GM12878 (cell line): Measurements from ENCODE around the gene PRSS8. TPM values are rescaled to one million over a fixed set of nuclear protein-coding genes. Genes with fewer than 3 reads are reported as not detected.
A peak's percentile ranks its signal among the peaks of the same experiment; 100 is the strongest.

Source experiments
- ATAC-seq: fragments of 200-7000 bp; cut with Tn5 transposase; 3 replicates; pipeline ENCODE4 v1.9.1; 2020; ENCODE audit warnings: mild to moderate bottlenecking, moderate library complexity
- BruUV-seq: library from RNA; stranded (reverse); fragments of 400-500 nt; replicated peaks from 2 replicates; lab custom pipeline; 2021; lab: Mats Ljungman, UMichigan
- CTCF ChIA-PET: fragments of 300-600 bp; sonication (Branson Sonifier 250); formaldehyde crosslinking; extraction: SDS; loops from one replicate; lab custom pipeline; 2021; ENCODE audit warnings: inconsistent platforms; lab: Yijun Ruan, JAX
- POLR2A ChIA-PET: fragments of 350-600 bp; formaldehyde crosslinking; extraction: SDS; loops from one replicate; lab custom pipeline; 2021; ENCODE audit warnings: inconsistent platforms; lab: Charles Lee
- RAD21 ChIA-PET: fragments of 300-600 bp; sonication (Branson Sonifier 250); formaldehyde crosslinking; loops from one replicate; lab custom pipeline; 2023; ENCODE audit warnings: antibody characterized with exemption; ENCODE audit not compliant: unreplicated experiment; lab: Charles Lee
- SMC1A ChIA-PET: fragments of 300-600 bp; sonication (Branson Sonifier 250); formaldehyde crosslinking; loops from one replicate; lab custom pipeline; 2023; ENCODE audit not compliant: unreplicated experiment, uncharacterized antibody; lab: Charles Lee
- DNase-seq: peaks from one replicate; pipeline ENCODE4 v3.0.0-alpha.2; 2011; ENCODE audit warnings: low read depth, low spot score
- FAIRE-seq: peaks from 3 replicates; lab custom pipeline; 2011; peaks lifted over from hg19 to GRCh38; lab: Jason Lieb, UNC
- H2AFZ ChIP-seq: 2 replicates; pipeline ENCODE4 v1.6.0; 2011; ENCODE audit warnings: low read depth, low read length, control low read depth; ENCODE audit not compliant: control insufficient read depth
- H3K27ac ChIP-seq: 2 replicates; pipeline ENCODE4 v1.5.1; 2011; ENCODE audit warnings: control low read depth; ENCODE audit not compliant: control insufficient read depth, insufficient read depth
- H3K27me3 ChIP-seq, 2 experiments: replicated peaks in 1 of 2; 2 replicates each; pipeline versions ENCODE4 v1.6.0 to v1.6.1; 2011; ENCODE audit warnings: low read length in 1 of 2; ENCODE audit not compliant: control insufficient read depth in 2 of 2, insufficient read depth in 2 of 2
- H3K36me3 ChIP-seq, 2 experiments: 2 replicates each; pipeline ENCODE4 v1.5.1; 2011; ENCODE audit warnings: low read length in 1 of 2; ENCODE audit not compliant: control insufficient read depth in 2 of 2, insufficient read depth in 2 of 2
- H3K4me1 ChIP-seq: 2 replicates; pipeline ENCODE4 v1.6.1; 2011; ENCODE audit warnings: mild to moderate bottlenecking, low read length, moderate library complexity, mixed read lengths; ENCODE audit not compliant: control insufficient read depth, insufficient read depth
- H3K4me2 ChIP-seq: 2 replicates; pipeline ENCODE4 v1.6.0; 2011; ENCODE audit warnings: control low read depth; ENCODE audit not compliant: control insufficient read depth, insufficient read depth
- H3K4me3 ChIP-seq: fragments of 200-600 bp; sonication (generic); 2 replicates; pipeline ENCODE4 v1.5.1; 2016
- H3K79me2 ChIP-seq: 2 replicates; pipeline ENCODE4 v1.6.0; 2011; ENCODE audit warnings: low read length; ENCODE audit not compliant: control insufficient read depth, insufficient read depth
- H3K9ac ChIP-seq: 2 replicates; pipeline ENCODE4 v1.8.0; 2011; ENCODE audit warnings: low read length, control low read depth, mixed read lengths; ENCODE audit not compliant: control insufficient read depth, insufficient read depth
- H3K9me3 ChIP-seq: replicated peaks from 3 replicates; pipeline ENCODE4 v1.5.1; 2011; ENCODE audit warnings: mild to moderate bottlenecking, low read length; ENCODE audit not compliant: control insufficient read depth, insufficient read depth
- H4K20me1 ChIP-seq: 2 replicates; pipeline ENCODE4 v1.6.0; 2011; ENCODE audit not compliant: control insufficient read depth, insufficient read depth
- ATF2 ChIP-seq: IDR thresholded peaks from 2 replicates; pipeline ENCODE4 v1.6.1; 2012; ENCODE audit warnings: low read length, inconsistent platforms
- CBX5 ChIP-seq: sonication (generic); IDR thresholded peaks from 2 replicates; pipeline ENCODE4 v1.6.1; 2016; ENCODE audit warnings: low read depth, moderate library complexity, mild to moderate bottlenecking, inconsistent platforms
- E2F8 ChIP-seq: fragments of 450-650 bp; IDR thresholded peaks from 2 replicates; pipeline ENCODE4 v1.6.1; 2018; ENCODE audit warnings: mild to moderate bottlenecking, low read depth, moderate library complexity; ENCODE audit not compliant: partially characterized antibody
- ESRRA ChIP-seq: IDR thresholded peaks from 2 replicates; pipeline ENCODE4 v1.6.1; 2012; ENCODE audit warnings: mild to moderate bottlenecking, low read length, improper control_type of control experiment
- FOXK2 ChIP-seq: fragments of 450-650 bp; IDR thresholded peaks from 2 replicates; pipeline ENCODE4 v1.6.1; 2017; ENCODE audit warnings: mild to moderate bottlenecking, moderate library complexity
- IKZF1 ChIP-seq: fragments of 450-650 bp; conservative IDR thresholded peaks from 2 replicates; pipeline ENCODE4 v1.6.1; 2017; ENCODE audit warnings: antibody characterized with exemption, mild to moderate bottlenecking
- NFXL1 ChIP-seq: fragments of 450-650 bp; IDR thresholded peaks from 2 replicates; pipeline ENCODE4 v1.6.1; 2017; ENCODE audit warnings: antibody characterized with exemption, mild to moderate bottlenecking, borderline replicate concordance
- NFYB ChIP-seq: IDR thresholded peaks from 2 replicates; pipeline ENCODE4 v1.6.1; 2011; ENCODE audit warnings: low read depth, mild to moderate bottlenecking, low read length, improper control_type of control experiment, moderate library complexity; ENCODE audit not compliant: insufficient read depth
- SMAD5 ChIP-seq: IDR thresholded peaks from 2 replicates; pipeline ENCODE4 v1.6.1; 2016; ENCODE audit warnings: antibody characterized with exemption, low read depth
- SREBF1 ChIP-seq: IDR thresholded peaks from 2 replicates; pipeline ENCODE4 v1.6.1; 2012; ENCODE audit warnings: mild to moderate bottlenecking, low read length
- TCF12 ChIP-seq: IDR thresholded peaks from 2 replicates; pipeline ENCODE4 v1.6.1; 2011; ENCODE audit warnings: low read depth, mild to moderate bottlenecking, low read length
- YY1 ChIP-seq: IDR thresholded peaks from 2 replicates; pipeline ENCODE4 v1.6.1; 2011; ENCODE audit warnings: low read depth, mild to moderate bottlenecking, low read length
- ZNF687 ChIP-seq: fragments of 450-650 bp; IDR thresholded peaks from 2 replicates; pipeline ENCODE4 v1.6.1; 2017; ENCODE audit warnings: mild to moderate bottlenecking, moderate library complexity
- ZSCAN29 ChIP-seq: fragments of 450-650 bp; IDR thresholded peaks from 2 replicates; pipeline ENCODE4 v1.6.1; 2017; ENCODE audit warnings: mild to moderate bottlenecking, moderate library complexity
- WGBS: methylation state at CpG from one replicate; pipeline ENCODE4 v1.1.6; 2016; ENCODE audit warnings: low lambda C conversion rate; ENCODE audit not compliant: insufficient replicate concordance, insufficient coverage; ENCODE audit errors: missing lambda C conversion rate; 5-methylcytosine and 5-hydroxymethylcytosine counted together
- in situ Hi-C: fragments of 300-500 bp; cut with MboI; formaldehyde crosslinking; loops from 9 replicates; pipeline ENCODE4 v1.14.3; 2018; ENCODE audit warnings: mixed read lengths
- intact Hi-C: fragments of 100-400 bp; cut with micrococcal nuclease; formaldehyde crosslinking; loops from one replicate; pipeline ENCODE4 v1.14.2; 2022; ENCODE audit not compliant: unreplicated experiment
- polyA plus RNA-seq, 11 experiments: library from polyadenylated mRNA; depleted of rRNA in 4 of 11; unstranded in 6 of 11; stranded (reverse) in 5 of 11; fragments of >200 nt; fragmentation: Nextera tagmentation in 4 of 11; fragmentation: Illumina TruSeq in 1 of 11; extraction: Ambion mirVana in 4 of 11; extraction: Trizol in 1 of 11; gene quantifications; 1 replicate in 1 of 11; 2 replicates in 10 of 11; pipeline versions ENCODE4 v1.2.1 to v1.2.3, GENCODE V29; 2011 to 2016; ENCODE audit warnings: inconsistent platforms in 2 of 11, missing spikeins in 2 of 11, low read depth in 1 of 11
- total RNA-seq, 4 experiments: library from RNA; depleted of rRNA in 3 of 4; stranded (reverse); fragments of >200 nt in 3 of 4; fragmentation: Illumina TruSeq in 1 of 4; extraction: Trizol in 1 of 4; gene quantifications; 2 replicates each; pipeline versions ENCODE4 v1.2.1 to v1.2.3, GENCODE V29; 2013 to 2021

Gene PRSS8
- total and polyA plus RNA-seq, 10 of the 15 experiments (the other 5 are each of a cell fraction or from before 2014, with no cell fraction given), result 0.33 to 0.58 TPM; not detected in 8

- ChIA-PET POLR2A (interaction anchor here (0.5 to 2.5 kb wide), 13 partner anchors 9 to 432 kb away, joined by 3 to 26 read pairs (median 3); partner anchors contain the start of genes ARMC5, KAT8, PHKG2 and PYCARD), CTCF (interaction anchor here (0.6 to 2.5 kb wide), 6 partner anchors 23 to 263 kb away, joined by 3 to 13 read pairs (median 5); partner anchors contain the start of genes PYCARD, PYDC1 and ZNF843), SMC1A (interaction anchor here (0.9 to 2.1 kb wide), 10 partner anchors 12 to 689 kb away, joined by 3 to 6 read pairs (median 4); partner anchors contain the start of genes PYCARD, ZNF646 and ZNF668), RAD21 (interaction anchor here (1.1 to 2.6 kb wide), 6 partner anchors 22 to 280 kb away, joined by 3 to 20 read pairs (median 4); partner anchors contain the start of genes ARMC5, PYCARD and ZNF668)
- 0 out of 3 replicates have a peak, but pooled peaks cover 1% of the 10 kb centered on the region for H3K9me3 ChIP-seq
- no TSS peak for BruUV-seq
- peak within 1 kb of the TSS; percentile 99 for H2AFZ ChIP-seq
- FAIRE-seq (peak; percentile 91), DNase-seq (peak; percentile 50), ATAC-seq (peak; percentile 78)
- H3K9ac ChIP-seq, result peak within 1 kb of the TSS; percentile 91
- H3K4me2 ChIP-seq, result peak within 1 kb of the TSS; percentile 100
- peaks cover 22% of the 10 kb centered on the region for H3K4me1 ChIP-seq
- H3K27me3 ChIP-seq, result no peaks in the 10 kb centered on the region
- H4K20me1 ChIP-seq, result peaks cover 26% of the 10 kb centered on the region
- WGBS, result under 1% methylated on average over 69 of the region's 69 CpGs
- H3K27ac ChIP-seq, result peak within 1 kb of the TSS; percentile 98
- in situ Hi-C loops (no loop called here), intact Hi-C loops (loop anchor here (5.0 to 10.0 kb wide), 2 partner anchors 183 to 695 kb away; partner anchors contain the start of gene ZNF267)
- peak within 1 kb of the TSS; percentile 87 for H3K4me3 ChIP-seq
- peaks cover 53% of the 10 kb centered on the region for H3K79me2 ChIP-seq
- H3K36me3 ChIP-seq, result peaks cover 9 to 12% of the 10 kb centered on the region in 2 experiments
- TF ChIP-seq E2F8, result peak; percentile 46
- TF ChIP-seq NFYB, result no peak
- TF ChIP-seq ATF2, result peak; percentile 15; the same call in 1 of the 2 replicates
- TF ChIP-seq FOXK2, result peak; percentile 100
- TF ChIP-seq ZNF687, result peak; percentile 95
- peak; percentile 45 for TF ChIP-seq IKZF1
- peak; percentile 72; the same call in 1 of the 2 replicates for TF ChIP-seq ZSCAN29
- peak; percentile 21; the same call in 1 of the 2 replicates for TF ChIP-seq ESRRA
- TF ChIP-seq YY1, result peak; percentile 95
- peak; percentile 73 for TF ChIP-seq CBX5
- peak; percentile 100 for TF ChIP-seq SMAD5
- TF ChIP-seq NFXL1, result no peak
- peak; percentile 100 for TF ChIP-seq SREBF1
- peak; percentile 96 for TF ChIP-seq TCF12
These were observed 44.4 kb upstream of the PRSS8 start, which contains the start of gene FUS for GRCh38 chr16:31179747-31180459. Gene FUS, plus strand, starts transcription at chr16:31180139. Its CDS starts 76 bp downstream, at chr16:31180215.
